ENCODE data around the gene PIP5KL1.

The PIP5KL1 gene

DNA sequence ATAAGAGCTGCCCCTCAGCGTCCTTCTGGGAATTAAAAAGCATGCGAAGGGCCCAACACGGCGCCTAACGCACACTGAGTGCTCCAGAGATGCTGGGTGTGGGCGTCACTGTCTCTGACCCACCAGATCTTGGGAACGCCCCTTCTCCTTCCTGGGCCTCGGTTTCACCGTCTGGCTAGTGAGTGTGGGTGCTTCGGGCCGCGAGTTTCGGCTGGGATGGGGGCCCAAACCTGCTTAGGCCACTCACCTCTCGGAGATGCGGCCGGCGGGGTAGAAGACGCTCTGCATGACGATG is 3.7 kb downstream of the PIP5KL1 start:
- H3K27ac ChIP-seq = no peak overlapping the region
- H3K4me3 ChIP-seq = 0 out of 2 replicates have a peak overlapping the region, but pooled peaks have one; percentile 9
- H3K36me3 ChIP-seq (ENCODE audit: insufficient read depth, low read length) = no peaks in the 10 kb centered on the region
- DNase-seq (ENCODE audit: low read depth, low spot score) = no peak
- TF ChIP-seq POLR2AphosphoS5 (IDR thresholded peaks at IDR 0.05; ENCODE audit: borderline replicate concordance, low read depth, low read length) = no peak
- TF ChIP-seq FOXP2 (optimal IDR thresholded peaks at IDR 0.05; ENCODE audit: control extremely low read depth, extremely low read length, insufficient read depth) = no peak
- no peak for TF ChIP-seq EZH2 (IDR thresholded peaks at IDR 0.05)
- H3K9ac ChIP-seq (ENCODE audit: insufficient read length) = no peak overlapping the region
- no peaks in the 10 kb centered on the region for H3K9me3 ChIP-seq (ENCODE audit: low read depth, low read length)

DNA sequence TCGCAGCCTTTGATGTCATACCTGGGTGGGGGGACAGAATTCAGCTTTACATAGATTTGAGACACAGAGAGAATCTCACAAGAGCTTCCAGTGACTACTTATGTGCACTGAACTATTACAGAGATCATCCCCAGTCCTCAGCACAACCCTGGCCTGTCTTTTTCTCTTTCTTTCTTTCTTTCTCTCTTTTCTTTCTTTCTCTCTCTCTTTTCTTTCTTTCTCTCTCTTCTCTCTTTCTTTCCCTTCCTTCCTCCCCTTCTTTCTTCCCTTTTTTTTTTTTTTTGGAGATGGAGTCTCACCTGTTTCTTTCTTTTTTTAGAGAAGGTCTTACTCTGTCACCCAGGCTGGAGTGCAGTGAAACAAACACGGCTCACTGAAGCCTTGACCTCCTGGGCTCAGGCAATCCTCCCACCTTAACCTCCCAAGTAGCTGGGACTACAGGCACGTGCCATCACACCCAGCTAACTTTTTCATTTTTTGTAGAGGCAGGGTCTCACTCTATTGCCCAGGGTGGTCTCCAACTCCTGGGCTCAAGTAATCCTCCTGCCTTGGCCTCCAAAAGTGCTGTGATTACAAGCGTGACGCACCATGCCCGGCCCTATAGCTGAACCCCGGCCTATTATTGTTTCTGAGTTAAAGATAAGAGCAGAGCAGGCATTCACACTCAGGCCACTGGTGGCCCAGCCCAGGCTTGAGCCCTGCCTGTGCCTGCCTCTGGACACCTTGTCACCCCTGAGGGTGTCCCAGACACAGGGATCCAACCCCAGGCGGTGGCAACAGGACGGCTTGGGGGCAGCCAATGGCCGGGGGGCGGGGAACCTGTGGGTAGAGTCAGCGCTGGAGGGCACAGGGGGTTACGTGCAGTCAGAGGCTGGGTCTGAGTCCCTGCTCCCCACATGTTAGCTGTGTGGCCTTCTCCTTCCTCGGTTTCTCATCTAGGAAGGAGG is 4.3 kb downstream of the PIP5KL1 start:
- Histone ChIP-seq H3K9me3 (ENCODE audit: low read depth, low read length) (no peaks in the 10 kb centered on the region), H3K4me3 (no peak overlapping the region), H3K27ac (no peak overlapping the region), H3K9ac (ENCODE audit: insufficient read length) (no peak overlapping the region), H3K36me3 (ENCODE audit: insufficient read depth, low read length) (no peaks in the 10 kb centered on the region)
- TF ChIP-seq POLR2AphosphoS5 (IDR thresholded peaks at IDR 0.05; ENCODE audit: borderline replicate concordance, low read depth, low read length) (no peak), EZH2 (IDR thresholded peaks at IDR 0.05) (no peak), FOXP2 (optimal IDR thresholded peaks at IDR 0.05; ENCODE audit: control extremely low read depth, extremely low read length, insufficient read depth) (no peak)
- no peak for DNase-seq (ENCODE audit: low read depth, low spot score)

DNA sequence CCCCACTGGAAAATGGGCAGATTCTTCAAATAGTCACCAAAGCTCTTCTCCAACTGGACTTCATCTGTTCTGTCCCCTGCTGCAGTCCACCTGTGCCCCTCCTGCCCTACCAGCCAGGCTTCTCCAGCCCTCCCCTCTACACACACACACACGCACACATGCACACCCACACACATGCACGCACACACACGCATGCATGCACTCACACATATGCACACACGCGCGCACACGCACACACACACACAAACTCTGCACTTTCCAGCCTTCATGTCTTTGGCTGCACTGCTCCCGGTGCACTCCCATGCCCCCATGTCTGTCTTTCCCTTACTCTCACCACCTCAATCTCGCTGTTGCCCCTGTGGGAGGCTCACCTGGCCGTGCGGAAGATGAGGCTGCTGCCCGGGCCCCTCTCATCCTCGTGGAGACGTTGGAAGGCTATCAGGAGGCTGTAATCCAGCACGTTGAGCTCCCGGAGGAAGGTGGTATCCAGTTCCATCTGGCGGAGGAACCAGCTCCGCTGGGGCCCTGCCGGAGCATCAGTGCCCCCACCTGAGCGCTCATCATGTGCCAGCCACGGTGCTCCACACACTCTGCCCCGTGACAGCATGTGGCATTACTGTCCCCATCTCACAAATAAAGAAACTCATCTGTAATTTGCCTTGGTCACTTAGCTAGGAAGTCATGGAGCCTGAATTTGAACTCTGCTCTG is 5.7 kb downstream of the PIP5KL1 start:
- DNase-seq (ENCODE audit: low read depth, low spot score) = no peak
- Histone ChIP-seq H3K27ac (no peak overlapping the region), H3K36me3 (ENCODE audit: insufficient read depth, low read length) (no peaks in the 10 kb centered on the region), H3K9ac (ENCODE audit: insufficient read length) (no peak overlapping the region), H3K9me3 (ENCODE audit: low read depth, low read length) (no peaks in the 10 kb centered on the region), H3K4me3 (no peak overlapping the region)
- no peak for TF ChIP-seq POLR2AphosphoS5 (IDR thresholded peaks at IDR 0.05; ENCODE audit: borderline replicate concordance, low read depth, low read length)
- no peak for TF ChIP-seq EZH2 (IDR thresholded peaks at IDR 0.05)
- no peak for TF ChIP-seq FOXP2 (optimal IDR thresholded peaks at IDR 0.05; ENCODE audit: control extremely low read depth, extremely low read length, insufficient read depth)

DNA sequence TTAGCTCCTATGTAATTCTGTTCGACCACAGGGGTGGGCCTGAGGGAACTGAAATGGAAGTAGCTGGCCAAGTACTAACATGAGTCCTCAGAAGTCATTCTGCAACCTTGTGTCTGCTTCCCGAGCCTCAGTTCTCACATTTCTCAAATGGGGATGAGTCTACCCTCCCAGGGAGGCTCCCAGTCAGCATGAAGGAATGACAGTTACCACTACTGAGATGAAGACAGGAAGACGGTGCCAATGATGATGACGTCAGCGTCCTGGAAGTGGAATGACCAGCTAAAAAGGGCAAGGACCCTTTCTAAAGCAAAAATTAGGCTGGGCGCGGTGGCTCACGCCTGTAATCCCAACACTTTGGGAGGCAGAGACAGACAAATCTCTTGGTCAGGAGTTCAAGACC is 6.8 kb downstream of the PIP5KL1 start:
- Histone ChIP-seq H3K4me3 (no peak overlapping the region), H3K9ac (ENCODE audit: insufficient read length) (no peak overlapping the region), H3K36me3 (ENCODE audit: insufficient read depth, low read length) (no peaks in the 10 kb centered on the region), H3K27ac (no peak overlapping the region), H3K9me3 (ENCODE audit: low read depth, low read length) (no peaks in the 10 kb centered on the region)
- no peak for DNase-seq (ENCODE audit: low read depth, low spot score)
- TF ChIP-seq FOXP2 (optimal IDR thresholded peaks at IDR 0.05; ENCODE audit: control extremely low read depth, extremely low read length, insufficient read depth) = no peak
- no peak for TF ChIP-seq EZH2 (IDR thresholded peaks at IDR 0.05)
- no peak for TF ChIP-seq POLR2AphosphoS5 (IDR thresholded peaks at IDR 0.05; ENCODE audit: borderline replicate concordance, low read depth, low read length)

DNA sequence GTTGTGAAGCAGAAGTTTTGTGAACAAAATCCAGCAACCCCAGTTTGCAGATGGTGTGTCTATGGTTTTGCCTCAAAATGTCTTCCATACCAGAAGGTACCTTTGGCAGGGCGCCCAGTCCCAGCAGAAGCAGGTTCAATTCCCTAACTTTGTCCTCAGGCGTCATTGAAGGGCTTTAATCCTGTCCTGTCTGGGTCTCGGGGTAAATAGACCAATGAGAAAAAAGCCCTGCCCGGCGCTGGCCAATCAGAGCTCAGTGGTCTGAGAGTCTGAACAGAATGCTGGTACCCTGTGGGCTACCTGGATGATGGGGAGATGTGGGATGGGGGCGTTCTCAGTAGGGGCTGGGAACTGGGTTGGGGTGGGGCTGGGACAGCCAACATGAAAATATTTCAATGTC is 7.5 kb downstream of the PIP5KL1 start:
- H3K9ac ChIP-seq (ENCODE audit: insufficient read length) = no peak overlapping the region
- no peak overlapping the region for H3K27ac ChIP-seq

DNA sequence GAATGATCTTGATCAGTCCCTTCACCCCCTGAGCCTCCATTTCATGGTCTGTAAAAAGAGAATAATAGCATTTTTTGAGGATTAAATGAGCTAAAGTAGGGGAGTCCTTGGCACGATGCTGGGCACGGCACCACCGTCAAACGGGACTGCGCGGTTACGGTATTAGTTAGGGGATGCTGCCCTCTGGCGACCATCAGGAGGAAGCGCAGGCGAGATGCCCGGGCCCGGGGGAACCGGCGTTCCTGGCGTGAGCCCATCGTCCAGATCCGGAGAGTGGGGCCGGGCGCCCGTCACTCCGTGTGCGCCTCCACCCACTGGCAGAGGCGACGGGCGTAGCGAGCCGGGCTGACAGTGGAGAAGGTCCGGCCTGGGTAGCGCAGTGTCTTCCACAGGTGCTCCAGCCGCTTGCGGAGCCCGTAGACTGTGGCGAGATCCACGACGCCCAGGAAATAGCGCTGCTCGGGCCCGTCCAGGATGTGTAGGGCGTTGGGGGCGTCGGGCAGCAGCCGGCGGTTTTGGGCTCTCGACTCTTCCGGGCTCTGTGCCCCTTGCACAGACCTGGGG is 8.9 kb downstream of the PIP5KL1 start:
- no peak overlapping the region for H3K9ac ChIP-seq (ENCODE audit: insufficient read length)
- no peaks in the 10 kb centered on the region for H3K9me3 ChIP-seq (ENCODE audit: low read depth, low read length)
- TF ChIP-seq EZH2 (IDR thresholded peaks at IDR 0.05) = no peak
- TF ChIP-seq POLR2AphosphoS5 (IDR thresholded peaks at IDR 0.05; ENCODE audit: borderline replicate concordance, low read depth, low read length) = no peak
- TF ChIP-seq FOXP2 (optimal IDR thresholded peaks at IDR 0.05; ENCODE audit: control extremely low read depth, extremely low read length, insufficient read depth) = no peak
- DNase-seq (ENCODE audit: low read depth, low spot score) = no peak
- H3K36me3 ChIP-seq (ENCODE audit: insufficient read depth, low read length) = no peaks in the 10 kb centered on the region
- no peak overlapping the region for H3K27ac ChIP-seq
- peak overlapping the region; percentile 55 for H3K4me3 ChIP-seq

More for the DNA sequence above, 7.5 kb downstream of the PIP5KL1 start:
- no peaks in the 10 kb centered on the region for H3K9me3 ChIP-seq (ENCODE audit: low read depth, low read length)
- H3K36me3 ChIP-seq (ENCODE audit: insufficient read depth, low read length) = no peaks in the 10 kb centered on the region
- TF ChIP-seq POLR2AphosphoS5 (IDR thresholded peaks at IDR 0.05; ENCODE audit: borderline replicate concordance, low read depth, low read length) (no peak), EZH2 (IDR thresholded peaks at IDR 0.05) (no peak), FOXP2 (optimal IDR thresholded peaks at IDR 0.05; ENCODE audit: control extremely low read depth, extremely low read length, insufficient read depth) (no peak)
- no peak overlapping the region for H3K4me3 ChIP-seq
- no peak for DNase-seq (ENCODE audit: low read depth, low spot score)

DNA sequence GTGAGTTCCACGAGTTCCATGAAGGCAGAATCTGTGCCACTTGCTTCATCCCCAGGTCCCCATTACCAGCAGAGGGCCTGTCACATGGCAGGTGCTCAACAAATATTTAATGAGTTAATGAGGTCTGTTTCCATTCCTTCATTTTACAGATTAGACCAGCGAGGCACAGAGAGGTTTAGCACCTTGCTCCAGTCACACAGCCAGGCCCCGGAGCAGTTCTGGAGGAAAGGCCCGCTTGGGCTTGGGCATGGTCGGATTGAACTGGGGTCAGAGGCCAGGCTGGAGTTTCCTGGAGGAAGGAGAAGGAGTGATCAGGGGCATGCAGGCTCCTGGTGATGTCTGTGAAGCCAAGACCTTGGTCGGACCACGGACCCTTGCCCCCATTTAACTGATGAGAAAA is 9.8 kb downstream of the PIP5KL1 start:
- H3K9ac ChIP-seq (ENCODE audit: insufficient read length) = no peak overlapping the region
- TF ChIP-seq FOXP2 (optimal IDR thresholded peaks at IDR 0.05; ENCODE audit: control extremely low read depth, extremely low read length, insufficient read depth) (no peak), EZH2 (IDR thresholded peaks at IDR 0.05) (no peak), POLR2AphosphoS5 (IDR thresholded peaks at IDR 0.05; ENCODE audit: borderline replicate concordance, low read depth, low read length) (no peak)
- H3K9me3 ChIP-seq (ENCODE audit: low read depth, low read length) = no peaks in the 10 kb centered on the region
- no peak overlapping the region for H3K4me3 ChIP-seq
- H3K27ac ChIP-seq = no peak overlapping the region
- no peaks in the 10 kb centered on the region for H3K36me3 ChIP-seq (ENCODE audit: insufficient read depth, low read length)
- DNase-seq (ENCODE audit: low read depth, low spot score) = no peak

DNA sequence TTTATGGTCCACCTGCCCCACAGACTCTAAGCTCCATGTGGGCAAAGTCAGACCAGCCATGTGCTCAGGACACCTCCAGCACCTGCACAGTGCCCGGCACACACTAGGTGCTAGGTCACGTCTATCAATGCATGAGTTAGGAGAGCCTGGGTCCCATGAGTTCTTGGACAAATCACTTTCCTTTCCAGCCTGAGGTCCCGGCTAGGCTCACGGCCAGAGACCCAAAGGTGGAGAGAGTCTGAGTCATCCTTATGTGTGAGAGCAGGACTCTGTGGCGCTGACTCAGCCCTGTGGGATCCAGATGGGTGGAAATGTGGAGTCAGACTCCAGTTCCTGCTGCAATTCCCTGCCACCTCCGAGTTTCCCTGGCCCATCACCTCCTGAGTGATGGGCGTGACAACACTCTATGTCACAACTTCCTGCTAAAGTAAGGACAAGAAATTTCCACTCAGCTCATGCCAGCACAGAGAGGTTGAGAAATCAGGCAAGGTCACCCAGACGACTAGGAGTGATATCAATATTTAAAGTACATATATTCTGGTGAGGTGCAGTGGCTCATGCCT is 11.2 kb downstream of the PIP5KL1 start:
- H3K9ac ChIP-seq (ENCODE audit: insufficient read length) = no peak overlapping the region
- TF ChIP-seq FOXP2 (optimal IDR thresholded peaks at IDR 0.05; ENCODE audit: control extremely low read depth, extremely low read length, insufficient read depth) (no peak), EZH2 (IDR thresholded peaks at IDR 0.05) (no peak), POLR2AphosphoS5 (IDR thresholded peaks at IDR 0.05; ENCODE audit: borderline replicate concordance, low read depth, low read length) (no peak)
- no peak overlapping the region for H3K27ac ChIP-seq
- no peak for DNase-seq (ENCODE audit: low read depth, low spot score)
- no peaks in the 10 kb centered on the region for H3K36me3 ChIP-seq (ENCODE audit: insufficient read depth, low read length)
- no peaks in the 10 kb centered on the region for H3K9me3 ChIP-seq (ENCODE audit: low read depth, low read length)
- no peak overlapping the region for H3K4me3 ChIP-seq

Measured in SK-N-MC (cell line).